ENCODE results near the gene TP53BP1. TPM values are rescaled to one million over a fixed set of nuclear protein-coding genes. Genes with fewer than 3 reads are reported as not detected.

TP53BP1 gene
- total RNA-seq, 4 donors from 2014 or later: 23.2 to 52.8 (median 39.2) TPM

DNA sequence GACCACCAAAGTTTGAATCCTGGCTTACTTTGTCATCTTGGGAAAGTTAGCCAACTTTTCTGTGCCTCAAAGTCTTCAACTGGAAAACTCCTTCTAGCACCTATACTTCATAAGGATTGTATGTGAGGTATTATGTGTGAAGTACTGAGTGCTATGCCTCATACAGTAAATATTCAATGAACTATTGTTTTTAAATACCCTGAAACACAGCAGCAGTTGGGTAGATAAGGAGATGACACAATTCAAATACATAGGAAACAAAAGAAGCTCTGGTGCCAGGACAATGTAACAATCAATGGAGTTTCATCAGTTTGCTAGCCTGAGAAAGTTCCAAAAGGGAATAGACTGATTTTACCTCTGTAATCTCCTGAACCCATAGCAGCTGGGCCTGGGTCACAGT, 78.8 kb downstream of the TP53BP1 start:
- DNase-seq (ENCODE audit: low spot score): no peak
- no peak for ATAC-seq (ENCODE audit: low FRiP score)
- TF ChIP-seq CTCF (IDR thresholded peaks at IDR 0.05): no peak

GRCh38 chr15:43412096-43412495, 80.9 kb downstream of the TP53BP1 start:
- ATAC-seq (ENCODE audit: low FRiP score) (no peak), DNase-seq (ENCODE audit: low spot score) (no peak)
- TF ChIP-seq CTCF (IDR thresholded peaks at IDR 0.05): no peak

DNA sequence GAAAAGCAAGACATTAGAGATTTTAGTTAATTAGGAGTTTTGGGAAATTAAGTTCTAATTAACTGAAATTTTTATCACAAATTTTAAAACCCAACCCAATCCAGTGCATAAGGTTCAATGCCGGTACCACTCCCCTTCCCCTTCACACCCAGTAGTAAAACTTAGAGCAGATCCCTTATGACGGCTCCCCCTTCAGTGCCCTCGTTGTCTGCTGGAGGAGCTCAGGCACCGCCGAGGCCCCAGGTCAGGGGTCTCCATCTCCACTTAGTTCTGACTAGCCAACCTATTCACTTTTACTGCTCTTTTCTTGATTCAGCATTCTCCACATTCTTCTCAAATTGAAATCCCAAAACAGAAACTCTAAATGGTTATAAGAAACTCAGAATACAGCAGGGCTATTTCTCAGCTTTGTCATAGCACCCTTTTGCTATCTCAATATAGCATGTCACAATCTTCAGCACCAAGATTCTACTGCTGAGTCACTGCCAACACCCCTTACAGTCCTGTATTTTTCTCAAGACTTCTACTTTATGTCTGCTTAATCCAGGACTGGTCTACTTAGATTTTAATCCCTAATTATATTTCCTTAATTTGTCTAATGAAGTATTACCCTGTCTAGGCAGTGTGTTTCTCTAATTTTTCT, 82.3 kb downstream of the TP53BP1 start:
- ATAC-seq (ENCODE audit: low FRiP score): no peak
- TF ChIP-seq CTCF (IDR thresholded peaks at IDR 0.05): no peak

GRCh38 chr15:43408789-43409188, 84.2 kb downstream of the TP53BP1 start:
- no peak for DNase-seq (ENCODE audit: low spot score)
- no peak for TF ChIP-seq CTCF (IDR thresholded peaks at IDR 0.05)
- ATAC-seq (ENCODE audit: low FRiP score): no peak

More for the DNA sequence above, 82.3 kb downstream of the TP53BP1 start:
- DNase-seq (ENCODE audit: low spot score): no peak

GRCh38 chr15:43406808-43407207, 86.1 kb downstream of the TP53BP1 start:
- DNase-seq (ENCODE audit: low spot score) (no peak), ATAC-seq (ENCODE audit: low FRiP score) (no peak)
- TF ChIP-seq CTCF (IDR thresholded peaks at IDR 0.05): no peak

GRCh38 chr15:43406189-43406588, 86.8 kb downstream of the TP53BP1 start:
- ATAC-seq (ENCODE audit: low FRiP score) (no peak), DNase-seq (ENCODE audit: low spot score) (no peak)
- no peak for TF ChIP-seq CTCF (IDR thresholded peaks at IDR 0.05)

- DNase-seq (ENCODE audit: low spot score): no peak
- TF ChIP-seq CTCF (IDR thresholded peaks at IDR 0.05): no peak
- ATAC-seq (ENCODE audit: low FRiP score): no peak
Measured at GRCh38 chr15:43404130-43404529, 88.8 kb downstream of the TP53BP1 start.

Data from omental fat pad (tissue), 4 donors.